ENCODE results near the gene RPL12. TPM values are rescaled to one million over a fixed set of nuclear protein-coding genes. Genes with fewer than 3 reads are reported as not detected.
A peak's percentile ranks its signal among the peaks of the same experiment; 100 is the strongest.

RPL12 gene
- polyA plus RNA-seq, 2 of the 4 experiments (the other 2 are of a cell fraction), result 2,198 to 2,384 TPM

GRCh38 chr9:127423934-127424675 lies 27.1 kb downstream of the RPL12 start, which contains the start of gene ZNF79:
TSS of gene ZNF79 (plus strand) at chr9:127424382. CDS start at chr9:127424788, 406 bp downstream.
- DNase-seq (ENCODE audit: low read depth in 1 of 2, low spot score in 1 of 2), result peak; percentile 92 to 97
- no peak for FAIRE-seq
- under 1% methylated on average over 45 of the region's 54 CpGs for WGBS (ENCODE audit: missing lambda C conversion rate)
- peaks cover 10% of the 10 kb centered on the region; the same call in 2 of the 3 replicates for H3K4me1 ChIP-seq
- ChIA-PET POLR2A (interaction anchor here (0.7 to 1.6 kb wide), 12 partner anchors 9 to 179 kb away, joined by 3 to 23 read pairs (median 5); partner anchors contain the start of genes LRSAM1, RPL12 and SLC2A8), CTCF (interaction anchor here (0.7 to 1.1 kb wide), 4 partner anchors 9 to 482 kb away, joined by 3 read pairs; no protein-coding TSS in a partner anchor)
- no peaks in the 10 kb centered on the region for H3K9me3 ChIP-seq
- ATAC-seq, result peak; percentile 99 to 100
- H3K4me3 ChIP-seq, result peak within 1 kb of the TSS; percentile 86
- H3K4me2 ChIP-seq, result peak within 1 kb of the TSS; percentile 96
- peak within 1 kb of the TSS; percentile 77 to 93 for H3K27ac ChIP-seq
- peak; percentile 74 for TF ChIP-seq POLR2A (IDR thresholded peaks at IDR 0.05; ENCODE audit: low read length)
- TF ChIP-seq, protein P1, sequence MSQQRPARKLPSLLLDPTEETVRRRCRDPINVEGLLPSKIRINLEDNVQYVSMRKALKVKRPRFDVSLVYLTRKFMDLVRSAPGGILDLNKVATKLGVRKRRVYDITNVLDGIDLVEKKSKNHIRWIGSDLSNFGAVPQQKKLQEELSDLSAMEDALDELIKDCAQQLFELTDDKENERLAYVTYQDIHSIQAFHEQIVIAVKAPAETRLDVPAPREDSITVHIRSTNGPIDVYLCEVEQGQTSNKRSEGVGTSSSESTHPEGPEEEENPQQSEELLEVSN (IDR thresholded peaks at IDR 0.05; ENCODE audit: borderline replicate concordance, low read depth), result peak; percentile 57; the same call in 1 of the 2 replicates
- TF ChIP-seq EHMT2 (IDR thresholded peaks at IDR 0.05; ENCODE audit: low read depth), result no peak
- TF ChIP-seq HMGXB4 (CRISPR knock-in tag; IDR thresholded peaks at IDR 0.05; ENCODE audit: borderline replicate concordance), result no peak
- no peak for TF ChIP-seq POLR2AphosphoS2 (conservative IDR thresholded peaks at IDR 0.05; ENCODE audit: low read length)
- no peak for TF ChIP-seq EHF (CRISPR knock-in tag; IDR thresholded peaks at IDR 0.05)
- TF ChIP-seq ZC3H11A (IDR thresholded peaks at IDR 0.05), result no peak
- TF ChIP-seq RFX5 (IDR thresholded peaks at IDR 0.05), result no peak
- no peak for TF ChIP-seq JUNB (IDR thresholded peaks at IDR 0.05)
- TF ChIP-seq ATOH8 (CRISPR knock-in tag; IDR thresholded peaks at IDR 0.05; ENCODE audit: low read depth), result no peak
- peak; percentile 65 for TF ChIP-seq CHD2 (IDR thresholded peaks at IDR 0.05; ENCODE audit: low read length, partially characterized antibody)
- no peak for TF ChIP-seq CEBPB (IDR thresholded peaks at IDR 0.05)
- no peak for TF ChIP-seq CBX2 (IDR thresholded peaks at IDR 0.05; ENCODE audit: borderline replicate concordance, low read depth)
- no peak for TF ChIP-seq HEYL (CRISPR knock-in tag; IDR thresholded peaks at IDR 0.05)
- TF ChIP-seq KDM1A (IDR thresholded peaks at IDR 0.05; ENCODE audit: low read depth), result no peak
- no peak for TF ChIP-seq CHD4 (IDR thresholded peaks at IDR 0.05; ENCODE audit: borderline replicate concordance)
- no peak for TF ChIP-seq FOXS1 (CRISPR knock-in tag; IDR thresholded peaks at IDR 0.05)
- no peak for TF ChIP-seq NR3C1 (IDR thresholded peaks at IDR 0.05)
- no peak for TF ChIP-seq RAD21 (conservative IDR thresholded peaks at IDR 0.05 in 1 of 2, IDR thresholded peaks at IDR 0.05 in 1 of 2)
- peak; percentile 77 for TF ChIP-seq REST (IDR thresholded peaks at IDR 0.05)
- TF ChIP-seq SMC3 (IDR thresholded peaks at IDR 0.05), result no peak
- peak; percentile 65 for TF ChIP-seq KDM5A (IDR thresholded peaks at IDR 0.05)
- TF ChIP-seq FOSB (CRISPR knock-in tag; IDR thresholded peaks at IDR 0.05), result no peak
- no peak for TF ChIP-seq FOSL2 (IDR thresholded peaks at IDR 0.05)
- TF ChIP-seq FOSL2 (CRISPR knock-in tag; IDR thresholded peaks at IDR 0.05), result no peak
- TF ChIP-seq SREBF2 (IDR thresholded peaks at IDR 0.05), result no peak
- TF ChIP-seq RARB (CRISPR knock-in tag; IDR thresholded peaks at IDR 0.05), result no peak
- TF ChIP-seq NPAS2 (CRISPR knock-in tag; IDR thresholded peaks at IDR 0.05; ENCODE audit: borderline replicate concordance), result no peak
- no peak for TF ChIP-seq MAZ (IDR thresholded peaks at IDR 0.05; ENCODE audit: borderline replicate concordance, low read depth, low read length)
- peak; percentile 17; the same call in 1 of the 2 replicates for TF ChIP-seq GATA3 (IDR thresholded peaks at IDR 0.05; ENCODE audit: borderline replicate concordance)
- TF ChIP-seq MYC (IDR thresholded peaks at IDR 0.05; ENCODE audit: borderline replicate concordance, low read length), result no peak
- no peak for TF ChIP-seq HOXB5 (CRISPR knock-in tag; IDR thresholded peaks at IDR 0.05)
- no peak for TF ChIP-seq HDAC2 (IDR thresholded peaks at IDR 0.05)
- TF ChIP-seq, protein P2, sequence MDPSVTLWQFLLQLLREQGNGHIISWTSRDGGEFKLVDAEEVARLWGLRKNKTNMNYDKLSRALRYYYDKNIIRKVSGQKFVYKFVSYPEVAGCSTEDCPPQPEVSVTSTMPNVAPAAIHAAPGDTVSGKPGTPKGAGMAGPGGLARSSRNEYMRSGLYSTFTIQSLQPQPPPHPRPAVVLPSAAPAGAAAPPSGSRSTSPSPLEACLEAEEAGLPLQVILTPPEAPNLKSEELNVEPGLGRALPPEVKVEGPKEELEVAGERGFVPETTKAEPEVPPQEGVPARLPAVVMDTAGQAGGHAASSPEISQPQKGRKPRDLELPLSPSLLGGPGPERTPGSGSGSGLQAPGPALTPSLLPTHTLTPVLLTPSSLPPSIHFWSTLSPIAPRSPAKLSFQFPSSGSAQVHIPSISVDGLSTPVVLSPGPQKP (IDR thresholded peaks at IDR 0.05; ENCODE audit: low read depth, low read length), result 0 out of 2 replicates have a peak, but pooled peaks have one; percentile 53

Data from A549 (cell line).